Measurements from ENCODE around the gene ASAP3.

Gene ASAP3

GRCh38 chr1:23459338-23459757 lies 24.6 kb downstream of the ASAP3 start:
- DNase-seq (ENCODE audit: low read depth): no peak
- H3K4me3 ChIP-seq (ENCODE audit: low read length): no peak overlapping the region
- no peak for TF ChIP-seq CTCF (conservative IDR thresholded peaks at IDR 0.05; ENCODE audit: low read length)

GRCh38 chr1:23456226-23456625 lies 27.8 kb downstream of the ASAP3 start:
- DNase-seq (ENCODE audit: low read depth): peak; percentile 35
- TF ChIP-seq CTCF (conservative IDR thresholded peaks at IDR 0.05; ENCODE audit: low read length): no peak
- H3K4me3 ChIP-seq (ENCODE audit: low read length): no peak overlapping the region

- no peak for TF ChIP-seq CTCF (conservative IDR thresholded peaks at IDR 0.05; ENCODE audit: low read length)
- no peak overlapping the region for H3K4me3 ChIP-seq (ENCODE audit: low read length)
- DNase-seq (ENCODE audit: low read depth): no peak
Measured at GRCh38 chr1:23453455-23454000, 30.5 kb downstream of the ASAP3 start.

- no peak for TF ChIP-seq CTCF (conservative IDR thresholded peaks at IDR 0.05; ENCODE audit: low read length)
- peak; percentile 72 for DNase-seq (ENCODE audit: low read depth)
- no peak overlapping the region for H3K4me3 ChIP-seq (ENCODE audit: low read length)
Measured at GRCh38 chr1:23452011-23452411, 32.0 kb downstream of the ASAP3 start.

- peak; percentile 28 for TF ChIP-seq CTCF (conservative IDR thresholded peaks at IDR 0.05; ENCODE audit: low read length)
- H3K4me3 ChIP-seq (ENCODE audit: low read length): no peak overlapping the region
- peak; percentile 34 for DNase-seq (ENCODE audit: low read depth)
Measured at GRCh38 chr1:23451441-23451840, 32.5 kb downstream of the ASAP3 start.

GRCh38 chr1:23450894-23451293 lies 33.1 kb downstream of the ASAP3 start:
- no peak for TF ChIP-seq CTCF (conservative IDR thresholded peaks at IDR 0.05; ENCODE audit: low read length)
- H3K4me3 ChIP-seq (ENCODE audit: low read length): no peak overlapping the region
- no peak for DNase-seq (ENCODE audit: low read depth)

GRCh38 chr1:23449958-23450357 lies 34.0 kb downstream of the ASAP3 start:
- no peak for TF ChIP-seq CTCF (conservative IDR thresholded peaks at IDR 0.05; ENCODE audit: low read length)
- H3K4me3 ChIP-seq (ENCODE audit: low read length): no peak overlapping the region
- no peak for DNase-seq (ENCODE audit: low read depth)
